A673 (cell line): ENCODE measurements around the gene PARVA.

Experiments
- CTCF ChIP-seq: fragments of 300-800, 200-600 bp; sonication (generic); conservative IDR thresholded peaks from 2 replicates; pipeline ENCODE4 v1.5.1; 2017; ENCODE audit warnings: low read depth, mild to moderate bottlenecking, antibody characterized with exemption, low read length, moderate library complexity, mixed read lengths
- EZH2 ChIP-seq: fragments of 200-600 bp; sonication (generic); IDR thresholded peaks from 2 replicates; pipeline ENCODE4 v1.6.1; 2017; ENCODE audit warnings: borderline replicate concordance, low read depth, mild to moderate bottlenecking, mixed read lengths, antibody characterized with exemption, low read length; ENCODE audit not compliant: poor library complexity, severe bottlenecking

GRCh38 chr11:12464303-12464702 is 86.9 kb downstream of the PARVA start:
- no peak for TF ChIP-seq CTCF
- no peak for TF ChIP-seq EZH2
